Smooth muscle cell (in vitro differentiated cells): ENCODE results near the gene OLIG3. TPM values are rescaled to one million over a fixed set of nuclear protein-coding genes. Genes with fewer than 3 reads are reported as not detected.

ENCODE experiments used
- DNase-seq: peaks from one replicate; lab custom pipeline; 2025; ENCODE audit not compliant: unreplicated experiment; lab: John Stamatoyannopoulos, UW
- H2AFZ ChIP-seq: fragments of 200-600 bp; sonication (generic); 2 replicates; pipeline ENCODE4 v1.6.0; 2016; ENCODE audit warnings: antibody characterized with exemption, low read depth, mild to moderate bottlenecking
- H3F3A ChIP-seq: fragments of 200-600 bp; sonication (generic); 2 replicates; pipeline ENCODE4 v1.6.0; 2017; ENCODE audit warnings: antibody characterized with exemption, low read depth
- H3K27ac ChIP-seq: fragments of 200-600 bp; sonication (generic); 2 replicates; pipeline ENCODE4 v1.5.1; 2016; ENCODE audit warnings: low read depth, mild to moderate bottlenecking
- H3K27me3 ChIP-seq: fragments of 200-600 bp; sonication (generic); 2 replicates; pipeline ENCODE4 v1.6.1; 2016; ENCODE audit warnings: low read depth, mild to moderate bottlenecking
- H3K36me3 ChIP-seq: fragments of 200-600 bp; sonication (generic); 2 replicates; pipeline ENCODE4 v1.5.1; 2016; ENCODE audit warnings: low read depth
- H3K4me1 ChIP-seq: fragments of 200-600 bp; sonication (generic); 2 replicates; pipeline ENCODE4 v1.5.1; 2016; ENCODE audit warnings: low read depth
- H3K4me2 ChIP-seq: fragments of 200-600 bp; sonication (generic); 2 replicates; pipeline ENCODE4 v1.6.0; 2016; ENCODE audit warnings: mild to moderate bottlenecking
- H3K4me3 ChIP-seq: fragments of 200-600 bp; sonication (generic); 2 replicates; pipeline ENCODE4 v1.5.1; 2016; ENCODE audit warnings: mild to moderate bottlenecking
- H3K79me2 ChIP-seq: fragments of 200-600 bp; sonication (generic); 2 replicates; pipeline ENCODE4 v1.6.0; 2016; ENCODE audit warnings: low read depth, mild to moderate bottlenecking
- H3K9ac ChIP-seq: fragments of 200-600 bp; sonication (generic); 2 replicates; pipeline ENCODE4 v1.6.0; 2016; ENCODE audit warnings: low read depth
- H3K9me3 ChIP-seq: fragments of 200-600 bp; sonication (generic); replicated peaks from 2 replicates; pipeline ENCODE4 v1.5.1; 2016; ENCODE audit warnings: low read depth
- H4K20me1 ChIP-seq: fragments of 200-600 bp; sonication (generic); 2 replicates; pipeline ENCODE4 v1.6.0; 2016; ENCODE audit warnings: low read depth
- CTCF ChIP-seq: fragments of 200-600 bp; sonication (generic); IDR thresholded peaks from 2 replicates; pipeline ENCODE4 v1.5.1; 2017; ENCODE audit warnings: borderline replicate concordance, mild to moderate bottlenecking, antibody characterized with exemption; ENCODE audit not compliant: insufficient read depth, poor library complexity, severe bottlenecking
- WGBS: methylation state at CpG from one replicate; pipeline ENCODE4 v1.1.7; 2016; ENCODE audit warnings: low lambda C conversion rate; 5-methylcytosine and 5-hydroxymethylcytosine counted together
- polyA plus RNA-seq: library from polyadenylated mRNA; unstranded; fragments of >200 nt; fragmentation: Nextera tagmentation; extraction: Ambion mirVana; gene quantifications from 2 replicates; pipeline ENCODE4 v1.2.1, GENCODE V29; 2016
- total RNA-seq: library from RNA; depleted of rRNA; stranded (reverse); fragments of >200 nt; gene quantifications from 2 replicates; pipeline ENCODE4 v1.2.3, GENCODE V29; 2014

Gene OLIG3
- total and polyA plus RNA-seq, 2 experiments from 2014 or later: not detected

- H3K27me3 ChIP-seq: peaks cover 100% of the 10 kb centered on the region
- peak overlapping the region; percentile 53 for H3K4me2 ChIP-seq
- no peaks in the 10 kb centered on the region for H3K36me3 ChIP-seq
- no peak overlapping the region for H3K9ac ChIP-seq
- peaks cover 39% of the 10 kb centered on the region for H3K4me1 ChIP-seq
- H2AFZ ChIP-seq: no peak overlapping the region
- no peak overlapping the region for H3K27ac ChIP-seq
- H4K20me1 ChIP-seq: no peaks in the 10 kb centered on the region
- WGBS: 2% methylated on average over 11 of the region's 11 CpGs
- no peaks in the 10 kb centered on the region for H3K79me2 ChIP-seq
- DNase-seq: no peak
- no peaks in the 10 kb centered on the region for H3K9me3 ChIP-seq
- H3K4me3 ChIP-seq: no peak overlapping the region
- TF ChIP-seq CTCF: no peak
- no peaks in the 10 kb centered on the region for H3F3A ChIP-seq
Observed at GRCh38 chr6:137487869-137488149, 6.4 kb downstream of the OLIG3 start.

- H3K4me1 ChIP-seq: peaks cover 39% of the 10 kb centered on the region
- no peak overlapping the region for H3K4me2 ChIP-seq
- no peak overlapping the region for H2AFZ ChIP-seq
- H3K79me2 ChIP-seq: no peaks in the 10 kb centered on the region
- 5% methylated on average over 22 of the region's 22 CpGs for WGBS
- no peak overlapping the region for H3K27ac ChIP-seq
- no peaks in the 10 kb centered on the region for H3K36me3 ChIP-seq
- no peaks in the 10 kb centered on the region for H3K9me3 ChIP-seq
- H4K20me1 ChIP-seq: no peaks in the 10 kb centered on the region
- DNase-seq: no peak
- TF ChIP-seq CTCF: no peak
- no peaks in the 10 kb centered on the region for H3F3A ChIP-seq
- H3K9ac ChIP-seq: no peak overlapping the region
- no peak overlapping the region for H3K4me3 ChIP-seq
- peaks cover 100% of the 10 kb centered on the region for H3K27me3 ChIP-seq
Observed at GRCh38 chr6:137487181-137487868, 6.9 kb downstream of the OLIG3 start.

GRCh38 chr6:137486416-137486815, 7.8 kb downstream of the OLIG3 start:
- DNase-seq: no peak
- no peak overlapping the region for H3K27ac ChIP-seq
- H2AFZ ChIP-seq: no peak overlapping the region
- no peak overlapping the region for H3K4me2 ChIP-seq
- no peak overlapping the region for H3K4me3 ChIP-seq
- no peaks in the 10 kb centered on the region for H3K9me3 ChIP-seq
- TF ChIP-seq CTCF: no peak
- no peaks in the 10 kb centered on the region for H3F3A ChIP-seq
- 16% methylated on average over 6 of the region's 6 CpGs for WGBS
- H4K20me1 ChIP-seq: no peaks in the 10 kb centered on the region
- H3K4me1 ChIP-seq: peaks cover 39% of the 10 kb centered on the region
- no peak overlapping the region for H3K9ac ChIP-seq
- H3K79me2 ChIP-seq: no peaks in the 10 kb centered on the region
- no peaks in the 10 kb centered on the region for H3K36me3 ChIP-seq
- H3K27me3 ChIP-seq: peaks cover 96% of the 10 kb centered on the region

GRCh38 chr6:137480431-137480830, 13.8 kb downstream of the OLIG3 start:
- Histone ChIP-seq H3K4me3 (no peak overlapping the region), H3K4me1 (no peaks in the 10 kb centered on the region), H3K36me3 (no peaks in the 10 kb centered on the region), H3K9me3 (no peaks in the 10 kb centered on the region), H2AFZ (no peak overlapping the region), H3F3A (no peaks in the 10 kb centered on the region), H3K4me2 (no peak overlapping the region), H3K27ac (no peak overlapping the region), H3K27me3 (peaks cover 58% of the 10 kb centered on the region), H3K79me2 (no peaks in the 10 kb centered on the region), H4K20me1 (no peaks in the 10 kb centered on the region), H3K9ac (no peak overlapping the region)
- WGBS: 62% methylated on average over 3 of the region's 3 CpGs
- no peak for TF ChIP-seq CTCF
- DNase-seq: no peak
